ENCODE data around the gene TYMP. TPM values are rescaled to one million over a fixed set of nuclear protein-coding genes. Genes with fewer than 3 reads are reported as not detected.
"Not testable (repeated sequence)": the region's sequence is repeated elsewhere in the genome, so short reads cannot be mapped to it uniquely, and the experiment has no call there.

TYMP gene
- total RNA-seq, 1 donor = 20.5 TPM

DNA sequence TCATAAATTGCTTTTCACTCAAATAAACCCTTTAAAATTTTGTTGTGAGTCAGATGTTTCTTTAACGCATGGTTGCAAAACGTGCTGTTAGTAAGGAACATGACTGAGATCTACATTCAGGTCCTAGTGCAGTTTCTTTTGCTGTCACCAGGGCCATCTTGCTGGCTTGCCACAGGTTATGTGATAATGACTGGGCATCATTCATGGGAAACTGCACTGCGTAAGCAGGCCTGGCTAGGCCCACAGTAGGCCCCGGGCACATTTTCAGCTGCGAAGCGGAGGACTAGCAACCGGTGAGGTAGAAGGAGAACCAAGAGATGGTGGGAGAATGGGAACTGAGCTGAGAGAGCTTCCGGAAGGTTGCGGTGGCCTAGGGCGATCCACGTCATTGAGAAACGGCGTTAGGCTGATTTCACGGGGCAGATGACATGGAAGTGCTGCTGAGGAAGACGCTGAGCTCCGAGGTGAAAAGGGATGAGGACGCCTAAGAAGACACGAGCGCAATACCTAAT is 12.7 kb upstream of the TYMP start:
- DNase-seq (ENCODE audit: low read depth in 2 of 3, low spot score in 2 of 3) = no peak

DNA sequence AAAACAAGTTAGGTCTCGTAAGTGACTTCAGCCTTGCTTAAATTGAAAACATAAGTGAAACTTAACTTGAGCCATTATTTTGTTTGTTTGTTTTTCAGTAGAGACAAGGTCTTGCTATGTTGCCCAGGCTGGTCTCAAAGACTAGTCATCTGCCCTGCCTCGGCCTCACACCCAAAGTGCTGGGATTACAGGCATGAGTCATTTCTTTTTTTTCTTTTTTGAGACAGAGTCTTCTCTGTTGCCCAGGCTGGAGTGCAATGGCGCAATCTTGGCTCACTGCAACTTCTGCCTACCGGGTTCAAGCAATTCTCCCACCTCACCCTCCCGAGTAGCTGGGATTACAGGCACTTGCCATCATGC is 11.8 kb upstream of the TYMP start:
- DNase-seq (ENCODE audit: low read depth in 2 of 3, low spot score in 2 of 3) = not testable (repeated sequence)

DNA sequence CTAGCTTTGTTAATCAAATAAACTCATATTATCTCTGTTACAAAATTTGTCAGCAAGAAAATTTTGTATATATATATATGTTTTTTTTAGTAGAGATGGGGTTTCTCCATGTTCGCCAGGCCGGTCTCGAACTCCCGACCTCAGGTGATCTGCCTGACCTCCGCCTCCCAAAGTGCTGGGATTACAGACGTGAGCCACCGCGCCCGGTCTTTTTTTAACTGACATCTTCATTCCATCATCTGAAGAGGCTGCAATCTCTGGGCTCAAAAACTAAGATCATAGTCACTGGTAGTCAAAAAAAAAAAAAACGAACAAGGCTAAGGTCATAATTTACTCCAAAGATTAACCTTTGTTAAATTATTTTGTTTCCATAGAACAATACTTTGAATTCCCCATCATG is 10.6 kb upstream of the TYMP start:
- DNase-seq (ENCODE audit: low read depth in 2 of 3, low spot score in 2 of 3) = no peak

DNA sequence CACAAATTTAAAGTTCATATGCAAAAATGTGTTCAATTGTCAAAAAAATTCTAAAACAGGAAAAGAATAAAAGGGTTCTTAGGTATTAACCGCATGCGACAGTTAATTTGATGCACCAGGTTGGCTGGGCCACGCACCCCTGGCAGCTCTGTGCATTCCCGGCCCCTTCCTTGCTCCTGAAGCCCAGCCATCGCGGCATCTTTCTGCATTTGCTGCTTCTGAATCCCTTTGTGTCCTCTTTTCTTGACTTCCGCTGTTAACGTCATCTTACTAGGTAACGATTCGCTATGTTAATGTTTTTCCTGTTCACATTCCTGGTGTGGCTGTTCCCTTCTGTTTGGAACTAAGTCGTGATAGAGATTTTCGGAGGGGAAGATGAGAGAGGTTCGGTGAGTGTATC is 8.0 kb upstream of the TYMP start:
- no peak for DNase-seq (ENCODE audit: low read depth in 2 of 3, low spot score in 2 of 3)

DNA sequence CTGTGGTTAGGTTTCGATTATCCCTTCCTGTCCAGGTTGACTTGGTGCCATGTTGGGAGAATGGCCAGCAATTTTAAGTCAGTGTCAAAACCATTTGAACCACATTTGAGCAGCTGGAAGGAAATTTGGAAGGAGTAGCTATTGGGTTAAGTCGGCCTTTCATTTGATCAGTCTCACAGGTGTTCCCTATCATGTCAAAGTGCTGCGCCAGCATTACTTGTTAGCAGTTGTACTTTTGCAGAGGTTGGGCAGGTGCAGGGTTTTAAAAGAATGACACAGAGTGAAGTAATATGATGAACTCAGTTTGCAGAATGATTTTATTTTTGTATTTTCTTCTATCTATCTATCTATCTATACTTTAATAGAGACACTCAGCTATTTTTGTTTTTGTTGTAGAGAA is 6.4 kb upstream of the TYMP start:
- no peak for DNase-seq (ENCODE audit: low read depth in 2 of 3, low spot score in 2 of 3)

DNA sequence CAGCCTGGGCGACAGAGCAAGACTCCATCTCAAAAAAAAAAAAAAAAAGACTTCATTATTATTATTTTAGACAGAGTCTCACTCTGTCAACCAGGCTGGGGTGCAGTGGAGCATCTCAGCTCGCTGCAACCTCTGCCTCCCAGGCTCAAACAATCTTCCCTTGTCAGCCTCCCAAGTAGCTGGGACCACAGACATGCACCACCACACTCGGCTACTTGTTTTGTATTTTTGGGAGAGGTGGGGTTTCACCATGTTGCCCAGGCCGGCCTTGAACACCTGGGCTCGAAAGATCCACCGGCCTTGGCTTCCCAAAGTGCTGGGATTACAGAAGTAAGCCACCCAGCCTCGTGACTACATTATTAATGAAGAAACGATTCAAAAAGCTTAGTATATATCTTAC is 5.3 kb upstream of the TYMP start:
- DNase-seq (ENCODE audit: low read depth in 2 of 3, low spot score in 2 of 3) = no peak

DNA sequence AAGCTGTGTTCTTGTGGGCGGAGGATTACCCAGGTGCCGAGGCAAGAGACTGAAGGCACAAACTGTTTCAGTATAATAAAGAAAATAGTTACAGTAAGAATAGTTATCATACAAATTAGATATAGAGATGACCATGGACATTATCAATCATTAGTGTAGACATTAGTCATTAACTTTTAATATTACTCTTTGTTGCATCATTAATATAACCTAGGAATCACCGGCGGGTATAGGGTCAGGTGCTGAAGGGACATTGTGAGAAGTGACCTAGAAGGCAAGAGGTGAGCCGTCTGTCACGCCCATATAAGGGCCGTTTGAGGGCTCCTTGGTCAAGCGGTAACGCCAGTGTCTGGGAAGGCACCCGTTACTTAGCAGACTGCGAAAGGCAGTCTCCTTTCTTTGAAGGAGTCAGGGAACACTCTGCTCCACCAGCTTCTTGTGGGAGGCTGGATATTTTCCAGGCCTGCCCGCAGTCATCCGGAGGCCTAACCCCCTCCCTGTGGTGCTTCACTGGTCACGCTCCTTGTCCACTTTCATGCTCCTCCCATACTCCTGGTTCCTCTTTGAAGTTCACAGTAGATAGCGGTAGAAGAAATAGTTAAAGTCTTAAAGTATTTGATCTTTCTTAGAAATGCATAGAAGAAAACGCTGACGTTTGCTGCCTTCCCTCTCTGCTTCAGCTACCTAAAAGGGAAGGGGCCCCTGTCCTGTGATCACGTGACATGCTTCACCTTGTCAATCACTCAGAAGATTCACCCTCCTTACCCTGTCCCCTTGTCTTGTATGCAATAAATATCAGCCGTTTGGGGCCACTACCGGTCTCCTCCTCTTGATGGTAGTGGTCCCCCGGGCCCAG is 4.3 kb upstream of the TYMP start:
- DNase-seq (ENCODE audit: low read depth in 2 of 3, low spot score in 2 of 3) = not testable (repeated sequence)

DNA sequence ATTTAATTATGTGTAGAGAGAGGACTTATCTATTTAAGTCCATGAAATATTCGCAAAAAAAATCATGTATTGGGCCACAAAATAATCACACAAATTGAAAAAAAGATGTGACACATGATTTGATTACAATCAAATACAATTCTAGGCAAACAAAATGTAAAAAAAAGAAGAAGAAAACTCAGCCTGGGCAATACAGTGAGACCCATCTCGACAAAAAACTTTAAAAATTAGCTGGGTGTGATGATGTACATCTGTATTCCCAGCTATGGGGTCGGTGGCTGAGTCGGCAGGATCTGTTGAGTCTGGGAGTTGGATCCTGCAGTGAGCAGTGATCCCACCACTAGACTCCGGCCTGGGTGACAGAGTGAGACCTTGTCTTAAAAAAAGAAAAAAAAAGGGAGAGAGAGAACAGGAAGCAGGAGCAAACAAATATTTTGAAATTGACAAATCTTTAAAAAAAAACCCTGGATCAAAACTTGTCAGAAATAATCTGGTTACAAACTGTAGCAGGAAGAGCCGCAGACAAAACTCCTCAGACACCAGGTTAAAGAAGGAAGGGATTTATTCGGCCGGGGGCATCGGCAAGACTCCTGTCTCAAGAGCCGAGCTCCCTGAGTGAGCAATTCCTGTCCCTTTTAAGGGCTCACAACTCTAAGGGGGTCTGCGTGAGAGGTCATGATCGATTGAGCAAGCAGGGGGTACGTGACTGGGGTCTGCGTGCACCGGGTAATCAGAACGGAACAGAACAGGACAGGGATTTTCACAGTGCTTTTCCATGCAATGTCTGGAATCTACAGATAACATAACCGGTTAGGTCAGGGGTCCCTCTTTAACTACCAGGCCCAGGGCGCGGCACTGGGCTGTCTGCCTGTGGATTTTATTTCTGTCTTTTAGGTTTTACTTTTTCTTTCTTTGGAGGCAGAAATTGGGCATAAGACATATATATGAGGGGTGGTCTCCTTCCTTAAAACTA is 3.3 kb upstream of the TYMP start:
- no peak for DNase-seq (ENCODE audit: low read depth in 2 of 3, low spot score in 2 of 3)

DNA sequence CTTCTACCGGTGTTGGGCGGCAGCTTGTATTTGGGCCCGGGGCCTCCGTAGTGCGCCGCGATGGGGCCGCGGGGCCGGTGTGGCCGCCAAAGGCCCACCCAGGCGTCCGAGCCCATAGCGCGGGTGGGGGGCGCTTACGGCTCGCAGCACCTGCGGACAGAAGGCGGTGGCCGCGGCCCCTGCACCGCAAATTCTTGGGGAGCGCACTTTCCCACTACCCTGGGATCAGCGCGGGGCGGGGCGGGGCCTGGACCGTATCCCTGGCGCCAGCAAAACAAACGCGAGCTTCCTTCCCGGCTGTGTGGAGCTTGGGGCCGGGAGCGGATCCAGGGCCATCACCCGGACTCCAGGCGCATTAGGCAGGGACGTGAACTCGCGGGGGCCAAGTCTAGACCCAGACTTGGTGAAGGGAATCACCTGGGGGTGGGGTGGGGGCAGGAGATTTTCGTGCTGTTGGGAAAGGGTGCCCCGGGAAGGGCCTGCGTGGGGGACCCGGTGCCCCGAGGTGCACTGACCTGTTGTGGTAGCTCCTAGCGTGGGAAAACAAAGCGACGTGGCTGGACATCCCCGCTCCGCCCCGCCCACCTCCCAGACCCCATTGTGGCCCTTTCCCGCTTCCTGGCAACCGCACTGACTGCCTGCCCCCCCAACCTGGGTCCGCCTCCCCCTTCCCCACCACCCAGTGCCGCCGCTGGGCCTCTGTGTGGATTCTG is 2.3 kb upstream of the TYMP start:
- DNase-seq (ENCODE audit: low read depth in 2 of 3, low spot score in 2 of 3) = no peak

DNA sequence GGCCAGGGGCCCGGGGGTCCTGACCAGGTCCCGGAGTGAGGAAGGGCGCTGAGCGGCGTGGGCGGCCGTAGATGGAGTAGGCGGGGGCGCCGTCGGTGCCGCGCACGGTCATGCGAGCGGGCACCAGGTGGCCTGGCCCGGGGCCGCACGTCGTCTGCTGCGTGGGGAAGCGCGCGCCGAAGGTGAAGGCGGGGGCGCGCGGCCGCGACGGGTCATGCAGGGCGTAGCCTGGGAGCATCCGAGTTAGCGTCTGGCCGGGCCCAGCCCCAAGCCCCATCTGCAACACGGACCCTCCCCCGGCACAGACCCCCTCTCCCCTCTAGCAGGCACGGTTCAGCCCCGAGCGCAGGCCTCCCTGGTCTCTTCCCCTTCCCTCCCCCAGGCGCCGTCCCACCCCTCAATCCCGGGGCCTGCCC is 1.7 kb upstream of the TYMP start:
- peak in 2 of 3 donors; percentile 52 to 57 for DNase-seq (ENCODE audit: low read depth in 2 of 3, low spot score in 2 of 3)

DNA sequence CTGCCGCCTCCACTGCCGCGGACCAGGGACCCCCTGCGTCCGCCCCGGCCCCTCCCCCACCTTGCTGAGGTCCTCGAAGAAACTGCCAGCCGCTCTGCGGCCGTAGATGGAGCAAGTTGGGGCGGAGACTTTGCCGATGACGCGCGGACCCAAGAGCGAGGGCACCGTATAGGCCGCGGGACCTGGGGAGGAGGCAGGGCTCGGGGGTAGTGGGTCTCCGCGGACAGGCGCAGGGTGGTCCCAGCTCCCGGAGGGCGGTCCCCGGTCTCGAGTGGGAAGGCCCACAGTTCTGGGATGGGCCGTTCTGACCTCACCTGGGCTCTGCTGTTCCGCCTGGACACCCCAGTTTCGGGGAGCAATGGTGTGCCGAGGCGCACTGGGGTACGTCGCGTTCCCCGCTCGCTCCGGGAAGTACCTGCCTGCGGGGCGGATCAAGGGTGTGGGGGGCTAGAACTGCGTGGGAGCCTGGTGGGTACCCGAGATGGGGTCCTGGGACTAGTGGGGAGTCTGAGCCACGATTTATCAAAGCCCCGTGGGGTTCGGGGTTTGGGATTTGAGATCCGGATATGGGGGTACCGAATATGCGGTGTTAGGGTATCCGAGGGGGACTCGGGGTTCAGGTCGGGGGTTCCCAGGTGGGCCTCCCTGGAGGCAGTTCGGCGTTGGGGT is 1.2 kb upstream of the TYMP start:
- DNase-seq (ENCODE audit: low read depth in 2 of 3, low spot score in 2 of 3) = peak in 2 of 3 donors; percentile 79 to 87

DNA sequence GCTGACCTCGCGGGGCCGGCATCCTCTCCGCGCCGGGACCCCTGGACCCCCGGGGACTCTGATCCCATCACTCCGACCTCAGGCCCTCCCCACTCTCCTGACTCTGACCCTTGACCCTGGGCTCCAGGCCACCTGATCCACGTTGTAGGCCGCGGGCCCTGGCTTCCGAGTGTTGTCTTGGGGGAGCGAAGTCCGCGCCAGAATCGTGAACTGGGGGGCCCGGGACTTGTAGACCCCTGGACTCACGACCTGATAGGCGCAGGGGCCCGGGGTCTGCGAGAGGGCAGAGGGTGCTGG is 716 bp upstream of the TYMP start:
- DNase-seq (ENCODE audit: low read depth in 2 of 3, low spot score in 2 of 3) = no peak

DNA sequence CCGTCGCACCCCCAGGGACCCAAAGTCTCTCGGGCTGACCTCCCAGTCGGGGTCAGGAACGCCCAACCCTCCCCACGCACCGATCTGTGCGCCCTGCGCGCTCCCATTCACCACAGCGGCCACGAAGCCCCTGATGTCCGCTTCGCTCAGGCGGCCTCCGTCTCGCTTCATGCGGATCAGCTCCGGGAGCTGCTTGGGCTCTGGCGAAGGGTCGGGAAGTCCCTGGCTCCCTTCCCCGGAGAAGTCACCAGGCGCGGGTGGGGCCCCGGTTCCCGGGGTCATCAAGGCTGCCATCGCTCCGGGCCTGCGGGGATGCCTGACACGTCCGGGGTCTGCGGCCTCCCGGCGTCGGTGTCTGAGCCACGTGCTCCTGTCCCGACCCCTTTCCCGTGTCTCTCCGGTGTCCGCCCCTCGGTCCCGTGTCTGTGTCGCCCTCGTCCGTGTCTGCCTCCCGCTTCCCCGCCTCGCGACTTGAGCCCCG is 356 bp downstream of the TYMP start:
- DNase-seq (ENCODE audit: low read depth in 2 of 3, low spot score in 2 of 3) = no peak

DNA sequence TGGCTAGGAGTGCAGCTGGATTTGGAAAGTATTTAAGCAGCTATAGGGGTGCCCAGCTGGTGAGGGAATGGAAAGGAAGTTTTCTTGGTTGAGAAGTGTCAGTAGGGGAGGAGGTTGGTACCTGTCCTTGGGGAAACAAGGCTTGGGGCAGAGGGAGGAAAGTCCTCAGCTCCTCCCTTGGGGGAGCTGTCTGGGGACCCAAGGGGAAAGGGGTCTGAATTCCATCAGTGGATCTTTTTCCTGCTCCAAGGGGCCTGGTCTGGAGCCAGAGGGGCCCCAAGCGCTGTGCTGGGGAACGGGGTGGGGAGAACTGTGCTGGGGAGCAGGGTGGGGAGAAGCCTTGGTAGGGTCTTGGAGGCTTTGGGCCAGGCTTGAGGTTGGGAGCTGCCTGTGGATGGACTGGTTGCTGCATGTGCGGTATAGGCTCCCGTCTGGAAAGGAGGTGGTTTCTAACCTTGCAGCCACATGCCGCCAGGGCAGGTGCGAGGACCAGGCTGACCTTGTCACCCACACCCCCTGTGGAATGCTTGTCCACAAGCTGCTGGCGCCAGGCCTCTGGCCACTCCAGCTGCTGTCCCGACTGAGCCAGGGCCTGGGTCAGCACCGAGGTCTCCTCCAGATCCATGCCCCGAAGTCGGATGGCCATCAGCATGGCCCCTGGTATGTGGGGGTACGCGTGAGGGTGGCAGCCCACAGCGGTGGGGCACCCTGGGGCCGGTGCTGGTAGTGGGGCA is 963 bp downstream of the TYMP start:
- DNase-seq (ENCODE audit: low read depth in 2 of 3, low spot score in 2 of 3) = no peak

DNA sequence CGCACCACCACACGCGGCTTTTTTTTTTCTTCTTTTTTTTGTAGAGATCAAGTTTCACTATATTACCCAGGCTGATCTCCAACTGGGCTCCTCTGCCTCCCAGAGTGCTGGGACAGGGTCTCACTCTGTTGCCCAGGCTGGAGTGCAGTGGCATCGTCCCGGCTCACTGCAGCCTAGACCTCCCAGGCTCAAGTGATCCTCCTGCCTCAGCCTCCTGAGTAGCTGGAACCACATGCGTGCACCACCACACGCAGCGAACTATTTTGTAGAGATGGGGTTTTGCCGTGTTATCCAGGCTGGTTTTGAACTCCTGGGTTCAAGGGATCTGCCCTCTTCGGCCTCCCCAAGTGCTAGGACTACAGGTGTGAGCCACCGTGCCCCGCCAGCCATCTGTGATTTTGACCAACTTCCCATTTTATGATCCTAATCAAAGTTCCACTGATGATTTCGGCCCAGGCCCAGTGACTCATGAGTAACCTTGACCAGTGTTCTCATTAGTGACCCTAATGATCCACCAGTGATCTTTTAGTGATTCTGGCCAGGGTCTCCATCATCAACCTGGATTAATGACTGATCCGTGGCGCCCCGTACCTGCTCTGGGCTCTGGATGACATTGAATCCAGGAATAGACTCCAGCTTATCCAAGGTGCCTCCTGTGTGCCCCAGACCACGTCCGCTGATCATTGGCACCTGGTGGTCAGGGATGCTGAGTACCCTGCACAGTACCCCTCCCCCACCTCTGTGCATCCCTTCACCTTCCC is 1.7 kb downstream of the TYMP start:
- DNase-seq (ENCODE audit: low read depth in 2 of 3, low spot score in 2 of 3) = no peak

DNA sequence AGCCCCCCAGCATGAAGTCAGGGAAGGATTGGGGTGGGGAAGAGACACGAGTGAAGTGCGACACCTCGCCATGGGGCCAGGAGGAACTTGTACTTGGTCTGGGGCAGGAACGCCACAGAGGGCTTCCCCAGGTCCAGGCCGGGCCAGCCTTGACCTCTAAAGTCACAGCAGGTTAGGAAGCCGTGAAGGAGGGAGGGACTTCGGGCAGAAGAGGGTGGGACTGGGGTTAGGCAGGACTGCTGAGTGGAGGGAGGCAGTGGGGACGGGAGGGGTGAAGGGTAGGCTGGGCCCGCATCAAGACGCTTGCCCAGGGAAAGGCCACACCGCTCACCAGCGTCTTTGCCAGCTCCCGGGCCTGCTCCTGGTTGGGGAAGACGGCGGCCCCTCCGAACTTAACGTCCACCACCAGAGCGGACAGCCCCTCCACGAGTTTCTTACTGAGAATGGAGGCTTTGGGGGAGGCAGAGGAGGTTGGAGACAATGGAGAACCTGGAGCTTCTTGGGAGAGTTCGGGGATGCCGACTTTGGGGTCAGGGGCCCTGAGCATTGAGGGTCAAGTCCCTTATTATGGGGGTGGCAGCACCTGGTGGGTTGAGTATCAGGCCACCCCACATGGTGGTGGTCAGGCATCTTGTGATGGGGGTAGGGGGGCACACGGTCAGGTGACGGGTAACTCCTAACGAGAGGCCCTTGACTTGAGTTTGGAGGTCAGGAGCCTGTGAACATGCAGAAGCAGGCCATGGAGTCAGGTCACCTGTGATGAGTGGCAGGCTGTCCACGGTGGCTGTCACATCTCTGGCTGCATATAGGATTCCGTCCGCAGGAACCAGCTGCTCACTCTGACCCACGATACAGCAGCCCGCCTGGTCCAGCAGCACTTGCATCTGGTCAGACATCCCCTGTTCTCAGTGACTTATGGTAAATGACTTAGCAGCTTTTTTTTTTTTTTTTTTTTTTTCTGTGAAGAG is 2.7 kb downstream of the TYMP start:
- DNase-seq (ENCODE audit: low read depth in 2 of 3, low spot score in 2 of 3) = peak in 1 of 3 donors; percentile 26

DNA sequence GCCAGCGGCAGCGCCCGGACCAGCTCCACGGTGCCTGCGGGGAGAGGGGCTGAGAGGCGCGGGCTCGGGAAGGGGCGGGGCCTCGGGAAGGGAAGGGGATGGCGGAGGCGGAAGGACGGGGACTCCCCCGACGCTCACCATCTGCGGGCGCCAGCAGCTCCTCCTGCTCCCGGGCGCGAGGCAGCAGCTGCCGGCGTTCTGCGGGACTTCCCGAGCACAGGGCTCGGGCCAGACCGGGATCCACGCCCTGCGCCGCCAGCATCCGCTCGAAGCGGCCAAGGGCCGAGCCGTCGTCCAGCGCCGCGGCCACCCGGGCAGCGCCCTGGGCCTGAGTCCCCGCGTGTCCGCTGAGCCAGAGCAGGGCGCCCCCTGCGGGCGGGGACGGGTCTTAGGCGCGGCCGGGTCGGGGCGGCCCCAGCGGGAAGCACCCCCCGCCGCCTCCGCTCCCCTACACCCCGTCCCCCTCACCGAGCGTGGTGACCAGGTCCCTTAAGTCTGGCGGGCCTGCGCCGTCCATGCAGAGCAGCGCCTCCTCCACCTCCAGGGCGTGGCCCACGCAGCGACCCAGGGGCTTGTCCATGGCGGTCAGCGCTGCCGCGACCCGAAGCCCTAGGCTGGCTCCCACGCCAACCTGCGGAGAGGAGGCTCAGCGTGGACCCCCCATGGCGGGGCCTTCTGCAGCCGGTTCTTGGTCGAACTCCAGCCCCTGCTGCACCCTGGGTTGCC is 3.5 kb downstream of the TYMP start:
- peak; percentile 76 to 89 (median 88) for DNase-seq (ENCODE audit: low read depth in 2 of 3, low spot score in 2 of 3)

Measured in hematopoietic multipotent progenitor cell (in vitro differentiated cells).